ENCODE results near the gene VIT. TPM values are rescaled to one million over a fixed set of nuclear protein-coding genes. Genes with fewer than 3 reads are reported as not detected.

Gene VIT
- total and polyA plus RNA-seq, 4 donors = 0.07 to 0.17 (median 0.09) TPM; not detected in 1

- Histone ChIP-seq H3K36me3 (ENCODE audit: control insufficient read depth in 4 of 4, insufficient read depth in 3 of 4, low read depth in 1 of 4, low read length in 3 of 4) (no peaks in the 10 kb centered on the region), H3K4me1 (ENCODE audit: control insufficient read depth in 4 of 4, insufficient read depth in 4 of 4, low read length in 3 of 4) (no peaks in the 10 kb centered on the region), H3K9ac (ENCODE audit: low read depth in 1 of 2, low read length in 2 of 2) (no peak overlapping the region), H3K27me3 (ENCODE audit: control insufficient read depth in 4 of 4, insufficient read depth in 4 of 4, low read length in 3 of 4) (no peaks in the 10 kb centered on the region), H3K4me3 (ENCODE audit: low read depth in 1 of 3, low read length in 3 of 3) (no peak overlapping the region), H3K27ac (ENCODE audit: low read depth in 1 of 2, low read length in 2 of 2) (no peak overlapping the region), H3K9me3 (ENCODE audit: control insufficient read depth in 4 of 4, low read length in 3 of 4) (no peaks in the 10 kb centered on the region)
- TF ChIP-seq, protein P1, sequence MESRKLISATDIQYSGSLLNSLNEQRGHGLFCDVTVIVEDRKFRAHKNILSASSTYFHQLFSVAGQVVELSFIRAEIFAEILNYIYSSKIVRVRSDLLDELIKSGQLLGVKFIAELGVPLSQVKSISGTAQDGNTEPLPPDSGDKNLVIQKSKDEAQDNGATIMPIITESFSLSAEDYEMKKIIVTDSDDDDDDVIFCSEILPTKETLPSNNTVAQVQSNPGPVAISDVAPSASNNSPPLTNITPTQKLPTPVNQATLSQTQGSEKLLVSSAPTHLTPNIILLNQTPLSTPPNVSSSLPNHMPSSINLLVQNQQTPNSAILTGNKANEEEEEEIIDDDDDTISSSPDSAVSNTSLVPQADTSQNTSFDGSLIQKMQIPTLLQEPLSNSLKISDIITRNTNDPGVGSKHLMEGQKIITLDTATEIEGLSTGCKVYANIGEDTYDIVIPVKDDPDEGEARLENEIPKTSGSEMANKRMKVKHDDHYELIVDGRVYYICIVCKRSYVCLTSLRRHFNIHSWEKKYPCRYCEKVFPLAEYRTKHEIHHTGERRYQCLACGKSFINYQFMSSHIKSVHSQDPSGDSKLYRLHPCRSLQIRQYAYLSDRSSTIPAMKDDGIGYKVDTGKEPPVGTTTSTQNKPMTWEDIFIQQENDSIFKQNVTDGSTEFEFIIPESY (IDR thresholded peaks at IDR 0.05) = no peak
- no peak for TF ChIP-seq JUND (IDR thresholded peaks at IDR 0.05)
- no peak for TF ChIP-seq REST (IDR thresholded peaks at IDR 0.05)
- TF ChIP-seq NR2F2 (IDR thresholded peaks at IDR 0.05) = no peak
- no peak for TF ChIP-seq RXRA (IDR thresholded peaks at IDR 0.05)
- no peak for TF ChIP-seq HNF4A (conservative IDR thresholded peaks at IDR 0.05)
- no peak for TF ChIP-seq HNF4G (IDR thresholded peaks at IDR 0.05)
- no peak for TF ChIP-seq EGR1 (IDR thresholded peaks at IDR 0.05; ENCODE audit: low read depth in 2 of 2)
- 92% methylated on average over 7 of the region's 7 CpGs for WGBS
- no peak for DNase-seq (ENCODE audit: low spot score)
Measured at GRCh38 chr2:36693825-36694224, 2.7 kb upstream of the VIT start.

- Histone ChIP-seq H3K36me3 (ENCODE audit: control insufficient read depth in 4 of 4, insufficient read depth in 3 of 4, low read depth in 1 of 4, low read length in 3 of 4) (no peaks in the 10 kb centered on the region), H3K9ac (ENCODE audit: low read depth in 1 of 2, low read length in 2 of 2) (no peak overlapping the region), H3K4me1 (ENCODE audit: control insufficient read depth in 4 of 4, insufficient read depth in 4 of 4, low read length in 3 of 4) (no peaks in the 10 kb centered on the region), H3K9me3 (ENCODE audit: control insufficient read depth in 4 of 4, low read length in 3 of 4) (no peaks in the 10 kb centered on the region), H3K27me3 (ENCODE audit: control insufficient read depth in 4 of 4, insufficient read depth in 4 of 4, low read length in 3 of 4) (no peaks in the 10 kb centered on the region), H3K4me3 (ENCODE audit: low read depth in 1 of 3, low read length in 3 of 3) (no peak overlapping the region), H3K27ac (ENCODE audit: low read depth in 1 of 2, low read length in 2 of 2) (no peak overlapping the region)
- TF ChIP-seq EGR1 (IDR thresholded peaks at IDR 0.05; ENCODE audit: low read depth in 2 of 2) = no peak
- DNase-seq (ENCODE audit: low spot score) = no peak
- WGBS = 71% methylated on average over 7 of the region's 7 CpGs
Measured at GRCh38 chr2:36695746-36696415, 626 bp upstream of the VIT start.

GRCh38 chr2:36697424-36698066, 1.0 kb downstream of the VIT start:
- no peak overlapping the region for H3K27ac ChIP-seq (ENCODE audit: low read depth in 1 of 2, low read length in 2 of 2)
- TF ChIP-seq, protein P2, sequence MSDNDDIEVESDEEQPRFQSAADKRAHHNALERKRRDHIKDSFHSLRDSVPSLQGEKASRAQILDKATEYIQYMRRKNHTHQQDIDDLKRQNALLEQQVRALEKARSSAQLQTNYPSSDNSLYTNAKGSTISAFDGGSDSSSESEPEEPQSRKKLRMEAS (IDR thresholded peaks at IDR 0.05) = no peak
- TF ChIP-seq JUND (IDR thresholded peaks at IDR 0.05) = no peak
- no peak for TF ChIP-seq ATF3 (IDR thresholded peaks at IDR 0.05)
- TF ChIP-seq, protein P1 (IDR thresholded peaks at IDR 0.05) = no peak
- no peak for TF ChIP-seq HNF4A (conservative IDR thresholded peaks at IDR 0.05)
- 42% methylated on average over 8 of the region's 8 CpGs for WGBS
- H3K27me3 ChIP-seq (ENCODE audit: control insufficient read depth in 4 of 4, insufficient read depth in 4 of 4, low read length in 3 of 4) = no peaks in the 10 kb centered on the region
- no peaks in the 10 kb centered on the region for H3K9me3 ChIP-seq (ENCODE audit: control insufficient read depth in 4 of 4, low read length in 3 of 4)
- no peak overlapping the region for H3K4me3 ChIP-seq (ENCODE audit: low read depth in 1 of 3, low read length in 3 of 3)
- DNase-seq (ENCODE audit: low spot score) = no peak
- no peak overlapping the region for H3K9ac ChIP-seq (ENCODE audit: low read depth in 1 of 2, low read length in 2 of 2)
- no peaks in the 10 kb centered on the region for H3K36me3 ChIP-seq (ENCODE audit: control insufficient read depth in 4 of 4, insufficient read depth in 3 of 4, low read depth in 1 of 4, low read length in 3 of 4)
- H3K4me1 ChIP-seq (ENCODE audit: control insufficient read depth in 4 of 4, insufficient read depth in 4 of 4, low read length in 3 of 4) = no peaks in the 10 kb centered on the region

Data from liver (tissue), 9 donors.